ENCODE results near the gene SDHAF1. TPM values are rescaled to one million over a fixed set of nuclear protein-coding genes. Genes with fewer than 3 reads are reported as not detected.

Gene SDHAF1
- total RNA-seq, 1 experiment from 2014 or later = 14.1 TPM

DNA sequence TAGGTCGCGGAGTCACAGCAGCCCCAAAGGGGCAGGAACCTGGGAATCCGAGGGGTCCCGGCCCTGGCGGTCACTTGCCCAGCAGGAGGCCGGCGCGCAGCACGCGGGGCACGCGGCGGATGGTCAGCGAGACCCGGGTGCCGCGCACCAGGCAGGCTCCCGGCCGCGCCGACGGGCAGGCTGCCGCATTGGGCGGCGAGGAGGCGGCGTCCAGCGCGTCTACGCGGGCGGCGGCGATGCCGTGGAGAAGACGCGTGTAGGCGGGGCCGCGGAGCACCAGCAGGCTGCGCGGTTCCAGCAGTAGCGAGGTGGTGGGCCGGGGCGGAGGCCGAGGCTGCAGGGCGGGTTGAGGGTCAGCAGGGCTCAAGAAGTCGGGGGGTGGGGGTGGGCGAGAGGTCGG lies 14.2 kb downstream of the SDHAF1 start:
- DNase-seq (ENCODE audit: low read depth, low spot score) = peak; percentile 36
- in situ Hi-C loops (cut with HindIII; ENCODE audit: low pct_unique_long_range_greater_than_20kb, low sequenced_read_pairs) = no loop called here

- DNase-seq (ENCODE audit: low read depth, low spot score) = no peak
- in situ Hi-C loops (cut with HindIII; ENCODE audit: low pct_unique_long_range_greater_than_20kb, low sequenced_read_pairs) = no loop called here
Measured at GRCh38 chr19:36009633-36010379, 14.8 kb downstream of the SDHAF1 start.

- no peak for DNase-seq (ENCODE audit: low read depth, low spot score)
- in situ Hi-C loops (cut with HindIII; ENCODE audit: low pct_unique_long_range_greater_than_20kb, low sequenced_read_pairs) = no loop called here
Measured at GRCh38 chr19:36010402-36010801, 15.4 kb downstream of the SDHAF1 start.

- in situ Hi-C loops (cut with HindIII; ENCODE audit: low pct_unique_long_range_greater_than_20kb, low sequenced_read_pairs) = no loop called here
Measured at GRCh38 chr19:36013280-36014011, 18.5 kb downstream of the SDHAF1 start.

GRCh38 chr19:36014012-36014924 lies 19.3 kb downstream of the SDHAF1 start, which contains the start of gene ALKBH6:
Gene ALKBH6, minus strand, starts transcription at chr19:36014213. Its CDS starts 816 bp downstream, at chr19:36013397.
- peak; percentile 99 for DNase-seq (ENCODE audit: low read depth, low spot score)
- in situ Hi-C loops (cut with HindIII; ENCODE audit: low pct_unique_long_range_greater_than_20kb, low sequenced_read_pairs) = no loop called here

More at GRCh38 chr19:36013280-36014011, 18.5 kb downstream of the SDHAF1 start:
- DNase-seq (ENCODE audit: low read depth, low spot score) = no peak

DNA sequence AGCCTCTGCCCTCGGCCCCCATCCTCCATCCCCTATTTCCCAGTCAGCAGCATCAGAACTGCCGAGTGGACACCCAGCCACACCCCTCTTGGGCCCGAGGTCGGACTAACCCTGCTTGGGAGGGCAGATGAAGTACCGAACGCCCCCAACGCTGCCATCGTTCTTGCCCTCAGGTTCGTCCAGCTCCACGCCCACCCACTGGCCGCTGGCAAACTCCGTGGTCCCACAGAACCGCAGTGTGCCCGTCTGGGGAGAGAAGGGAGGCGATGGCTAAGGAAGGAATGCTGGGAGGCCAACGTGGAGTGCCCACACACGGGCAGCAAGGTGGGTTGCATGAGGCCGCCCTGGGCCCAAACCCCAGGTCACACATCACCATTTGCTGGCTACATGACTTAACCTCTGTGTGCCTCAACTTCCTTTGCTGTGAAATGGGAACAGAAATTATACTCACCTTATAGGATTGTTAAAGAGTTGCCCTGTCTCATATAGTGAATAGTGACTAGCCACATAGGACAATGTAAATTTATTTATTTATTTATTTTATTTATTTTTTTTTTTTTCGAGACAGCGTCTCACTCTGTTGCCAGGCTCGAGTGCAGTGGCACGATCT lies 24.2 kb downstream of the SDHAF1 start:
- no peak for DNase-seq (ENCODE audit: low read depth, low spot score)
- in situ Hi-C loops (cut with HindIII; ENCODE audit: low pct_unique_long_range_greater_than_20kb, low sequenced_read_pairs) = no loop called here

DNA sequence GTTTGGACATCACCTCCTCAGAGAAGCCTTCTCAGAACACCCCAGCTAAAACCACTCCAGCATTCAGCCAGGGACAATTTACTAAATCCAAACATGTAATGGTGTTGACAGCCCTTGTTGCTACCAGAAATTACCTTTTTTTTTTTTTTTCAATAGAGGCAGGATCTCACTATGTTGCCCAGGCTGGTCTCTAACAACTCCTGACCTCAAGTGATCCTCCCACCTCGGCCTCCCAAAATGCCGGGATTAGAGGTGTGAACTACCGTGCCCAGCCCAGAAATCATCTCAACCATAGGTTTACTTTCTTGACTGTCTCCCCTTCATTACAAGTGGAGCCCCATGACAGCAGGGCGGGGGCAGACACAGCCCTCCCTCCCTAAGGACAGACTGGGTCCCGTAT lies 28.4 kb downstream of the SDHAF1 start:
- DNase-seq (ENCODE audit: low read depth, low spot score) = no peak
- in situ Hi-C loops (cut with HindIII; ENCODE audit: low pct_unique_long_range_greater_than_20kb, low sequenced_read_pairs) = no loop called here

- in situ Hi-C loops (cut with HindIII; ENCODE audit: low pct_unique_long_range_greater_than_20kb, low sequenced_read_pairs) = no loop called here
Measured at GRCh38 chr19:36025541-36025940, 30.6 kb downstream of the SDHAF1 start.

GRCh38 chr19:36026091-36026876 lies 31.3 kb downstream of the SDHAF1 start:
- DNase-seq (ENCODE audit: low read depth, low spot score) = no peak
- in situ Hi-C loops (cut with HindIII; ENCODE audit: low pct_unique_long_range_greater_than_20kb, low sequenced_read_pairs) = no loop called here

More at GRCh38 chr19:36025541-36025940, 30.6 kb downstream of the SDHAF1 start:
- DNase-seq (ENCODE audit: low read depth, low spot score) = no peak

- no peak for DNase-seq (ENCODE audit: low read depth, low spot score)
- in situ Hi-C loops (cut with HindIII; ENCODE audit: low pct_unique_long_range_greater_than_20kb, low sequenced_read_pairs) = no loop called here
Measured at GRCh38 chr19:36027696-36028095, 32.7 kb downstream of the SDHAF1 start.

DNA sequence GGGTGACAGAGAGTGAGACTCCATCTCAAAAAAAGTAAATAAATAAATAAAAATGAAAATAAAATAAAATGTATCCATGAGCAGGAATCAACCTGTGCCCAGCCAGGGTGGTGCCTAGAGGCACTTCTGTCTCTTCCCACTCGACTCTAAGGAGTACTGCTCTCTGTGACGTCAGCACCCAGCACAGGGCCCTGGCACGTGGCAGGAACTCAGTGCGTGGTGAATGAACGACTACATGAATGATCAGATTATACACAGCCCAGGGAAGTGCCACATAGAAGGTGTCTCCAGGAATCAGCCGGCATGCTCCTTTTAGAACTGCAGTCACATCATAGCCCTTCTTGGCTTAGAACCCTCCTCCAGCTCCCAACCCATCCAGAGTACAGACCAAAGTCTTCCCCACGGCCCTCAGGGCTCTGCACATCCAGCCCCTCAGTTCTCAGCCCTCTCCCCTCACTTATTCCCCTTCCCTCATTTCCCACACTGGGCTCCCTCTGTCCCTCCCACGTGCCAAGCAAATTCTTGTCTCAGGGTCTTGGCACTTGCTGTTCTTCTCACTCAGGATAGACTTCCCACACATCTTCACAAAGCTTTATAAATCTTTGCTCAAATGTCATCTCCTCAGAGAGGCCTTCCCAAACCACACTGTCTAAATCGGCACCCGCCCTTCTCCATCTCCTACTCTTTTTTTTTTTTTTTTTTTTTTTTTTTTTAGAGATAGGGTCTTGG lies 33.5 kb downstream of the SDHAF1 start:
- in situ Hi-C loops (cut with HindIII; ENCODE audit: low pct_unique_long_range_greater_than_20kb, low sequenced_read_pairs) = no loop called here
- DNase-seq (ENCODE audit: low read depth, low spot score) = peak; percentile 50

- DNase-seq (ENCODE audit: low read depth, low spot score) = no peak
- in situ Hi-C loops (cut with HindIII; ENCODE audit: low pct_unique_long_range_greater_than_20kb, low sequenced_read_pairs) = no loop called here
Measured at GRCh38 chr19:36030264-36031148, 35.5 kb downstream of the SDHAF1 start.

- in situ Hi-C loops (cut with HindIII; ENCODE audit: low pct_unique_long_range_greater_than_20kb, low sequenced_read_pairs) = no loop called here
- DNase-seq (ENCODE audit: low read depth, low spot score) = no peak
Measured at GRCh38 chr19:36031308-36031707, 36.3 kb downstream of the SDHAF1 start.

- DNase-seq (ENCODE audit: low read depth, low spot score) = peak; percentile 55
Measured at GRCh38 chr19:36032251-36033104, 37.5 kb downstream of the SDHAF1 start, which contains the start of gene CLIP3. Gene CLIP3, minus strand, starts transcription at chr19:36032873. Its CDS starts 516 bp downstream, at chr19:36032357.

More at GRCh38 chr19:36032251-36033104, 37.5 kb downstream of the SDHAF1 start, which contains the start of gene CLIP3:
- in situ Hi-C loops (cut with HindIII; ENCODE audit: low pct_unique_long_range_greater_than_20kb, low sequenced_read_pairs) = no loop called here

Data from SK-MEL-5 (cell line).